ENCODE measurements around the gene CIAO3. TPM values are rescaled to one million over a fixed set of nuclear protein-coding genes. Genes with fewer than 3 reads are reported as not detected.

CIAO3 gene
- total RNA-seq, 1 experiment from 2014 or later = 31.1 TPM

DNA sequence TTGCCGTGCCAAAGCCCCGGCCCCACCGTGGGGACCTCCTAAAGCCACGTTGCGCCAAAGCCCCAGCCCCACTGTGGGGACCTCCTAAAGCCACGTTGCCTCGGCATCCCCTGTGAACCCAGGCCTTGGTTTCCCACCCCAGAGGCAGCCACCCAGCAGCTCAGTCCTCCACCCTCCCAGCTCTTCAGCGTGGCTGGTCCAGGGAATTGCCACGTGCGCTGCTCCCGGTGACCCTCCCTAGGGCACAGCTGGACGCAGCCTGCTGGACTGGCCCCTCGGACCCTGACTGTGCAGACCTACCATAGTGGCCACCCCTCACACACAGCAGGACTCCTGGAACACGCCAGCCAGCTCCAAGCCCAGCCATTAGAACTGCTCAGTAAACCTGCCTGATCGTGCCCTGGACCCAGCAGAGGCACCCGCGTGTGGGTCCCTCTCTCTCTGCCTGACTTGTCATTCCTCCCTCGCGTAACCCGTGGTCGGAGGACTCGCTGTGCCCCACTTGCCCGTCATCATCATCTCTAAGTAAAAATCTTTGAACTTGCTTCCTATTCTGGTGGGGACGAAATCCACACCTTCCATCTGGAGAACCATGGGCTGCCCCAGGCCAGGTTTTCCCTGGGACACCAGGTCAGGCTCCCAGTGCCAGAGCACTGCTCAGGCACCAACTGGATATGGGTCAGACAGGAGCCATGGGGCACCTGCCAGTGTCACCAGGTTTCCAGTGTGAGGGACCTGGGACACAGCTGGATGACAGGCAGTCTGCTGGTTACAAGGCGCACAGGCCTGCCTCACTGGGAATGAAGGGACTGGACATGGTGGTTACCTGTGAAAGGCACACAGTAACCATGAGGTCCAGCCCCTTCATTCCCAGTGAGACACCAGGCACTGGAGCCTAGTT lies 5.6 kb downstream of the CIAO3 start:
- intact Hi-C loops (cut with micrococcal nuclease) = no loop called here
- no peak for DNase-seq (ENCODE audit: unreplicated experiment)
- peaks cover 6% of the 10 kb centered on the region for H3K4me1 Mint-ChIP-seq (ENCODE audit: insufficient read depth, unreplicated experiment)
- no peaks in the 10 kb centered on the region for H3K27me3 Mint-ChIP-seq (ENCODE audit: insufficient read depth, unreplicated experiment)
- H3K4me3 Mint-ChIP-seq (ENCODE audit: unreplicated experiment) = no peak overlapping the region
- CTCF ChIA-PET = interaction anchor here (0.6 kb wide), 2 partner anchors 19 to 41 kb away, joined by 3 read pairs; no protein-coding TSS in a partner anchor
- H3K27ac Mint-ChIP-seq (ENCODE audit: low read depth, unreplicated experiment) = no peak overlapping the region
- TF ChIP-seq, protein P1, sequence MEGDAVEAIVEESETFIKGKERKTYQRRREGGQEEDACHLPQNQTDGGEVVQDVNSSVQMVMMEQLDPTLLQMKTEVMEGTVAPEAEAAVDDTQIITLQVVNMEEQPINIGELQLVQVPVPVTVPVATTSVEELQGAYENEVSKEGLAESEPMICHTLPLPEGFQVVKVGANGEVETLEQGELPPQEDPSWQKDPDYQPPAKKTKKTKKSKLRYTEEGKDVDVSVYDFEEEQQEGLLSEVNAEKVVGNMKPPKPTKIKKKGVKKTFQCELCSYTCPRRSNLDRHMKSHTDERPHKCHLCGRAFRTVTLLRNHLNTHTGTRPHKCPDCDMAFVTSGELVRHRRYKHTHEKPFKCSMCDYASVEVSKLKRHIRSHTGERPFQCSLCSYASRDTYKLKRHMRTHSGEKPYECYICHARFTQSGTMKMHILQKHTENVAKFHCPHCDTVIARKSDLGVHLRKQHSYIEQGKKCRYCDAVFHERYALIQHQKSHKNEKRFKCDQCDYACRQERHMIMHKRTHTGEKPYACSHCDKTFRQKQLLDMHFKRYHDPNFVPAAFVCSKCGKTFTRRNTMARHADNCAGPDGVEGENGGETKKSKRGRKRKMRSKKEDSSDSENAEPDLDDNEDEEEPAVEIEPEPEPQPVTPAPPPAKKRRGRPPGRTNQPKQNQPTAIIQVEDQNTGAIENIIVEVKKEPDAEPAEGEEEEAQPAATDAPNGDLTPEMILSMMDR (IDR thresholded peaks at IDR 0.05; ENCODE audit: unreplicated experiment) = no peak
- peaks cover 52% of the 10 kb centered on the region for H3K36me3 Mint-ChIP-seq (ENCODE audit: insufficient read depth, unreplicated experiment)
- POLR2A ChIA-PET = interaction anchor here (1.2 to 4.1 kb wide), 3 partner anchors 9 to 46 kb away, joined by 4 to 31 read pairs (median 25); partner anchors contain the start of genes ANTKMT, CCDC78 and HAGHL
- H3K9me3 Mint-ChIP-seq (ENCODE audit: unreplicated experiment) = no peaks in the 10 kb centered on the region
- BruUV-seq (replicated peaks) = no TSS peak

GRCh38 chr16:734208-734980 lies 6.4 kb downstream of the CIAO3 start:
- no TSS peak for BruUV-seq (replicated peaks)
- no peak overlapping the region for H3K4me3 Mint-ChIP-seq (ENCODE audit: unreplicated experiment)
- H3K36me3 Mint-ChIP-seq (ENCODE audit: insufficient read depth, unreplicated experiment) = peaks cover 56% of the 10 kb centered on the region
- ChIA-PET CTCF (interaction anchor here (1.0 kb wide), 1 partner anchor 8 kb away, joined by 3 read pairs; no protein-coding TSS in a partner anchor), POLR2A (interaction anchor here (4.1 kb wide), 1 partner anchor 13 kb away, joined by 25 read pairs; the partner anchor contains the start of gene ANTKMT)
- H3K4me1 Mint-ChIP-seq (ENCODE audit: insufficient read depth, unreplicated experiment) = peaks cover 6% of the 10 kb centered on the region
- no peak for DNase-seq (ENCODE audit: unreplicated experiment)
- no peaks in the 10 kb centered on the region for H3K9me3 Mint-ChIP-seq (ENCODE audit: unreplicated experiment)
- no peak overlapping the region for H3K27ac Mint-ChIP-seq (ENCODE audit: low read depth, unreplicated experiment)
- TF ChIP-seq, protein P1 (IDR thresholded peaks at IDR 0.05; ENCODE audit: unreplicated experiment) = no peak
- H3K27me3 Mint-ChIP-seq (ENCODE audit: insufficient read depth, unreplicated experiment) = no peaks in the 10 kb centered on the region
- intact Hi-C loops (cut with micrococcal nuclease) = no loop called here

GRCh38 chr16:733382-734207 lies 7.2 kb downstream of the CIAO3 start:
- ChIA-PET CTCF (interaction anchor here (0.7 to 1.2 kb wide), 3 partner anchors 9 to 38 kb away, joined by 3 read pairs; no protein-coding TSS in a partner anchor), POLR2A (interaction anchor here (0.7 to 0.8 kb wide), 2 partner anchors 21 to 48 kb away, joined by 3 to 4 read pairs; no protein-coding TSS in a partner anchor)
- H3K4me3 Mint-ChIP-seq (ENCODE audit: unreplicated experiment) = no peak overlapping the region
- H3K4me1 Mint-ChIP-seq (ENCODE audit: insufficient read depth, unreplicated experiment) = peaks cover 6% of the 10 kb centered on the region
- no TSS peak for BruUV-seq (replicated peaks)
- H3K27ac Mint-ChIP-seq (ENCODE audit: low read depth, unreplicated experiment) = no peak overlapping the region
- H3K36me3 Mint-ChIP-seq (ENCODE audit: insufficient read depth, unreplicated experiment) = peaks cover 56% of the 10 kb centered on the region
- no peaks in the 10 kb centered on the region for H3K9me3 Mint-ChIP-seq (ENCODE audit: unreplicated experiment)
- no peak for DNase-seq (ENCODE audit: unreplicated experiment)
- intact Hi-C loops (cut with micrococcal nuclease) = no loop called here
- H3K27me3 Mint-ChIP-seq (ENCODE audit: insufficient read depth, unreplicated experiment) = no peaks in the 10 kb centered on the region
- TF ChIP-seq, protein P1 (IDR thresholded peaks at IDR 0.05; ENCODE audit: unreplicated experiment) = peak; percentile 28

Measured in MCF 10A (cell line).